ENCODE data around the gene LMO7. TPM values are rescaled to one million over a fixed set of nuclear protein-coding genes. Genes with fewer than 3 reads are reported as not detected.

The LMO7 gene
- total and polyA plus RNA-seq, 2 of the 13 experiments (the other 11 are each of a cell fraction or from before 2014, with no cell fraction given), result 34.0 to 121 TPM

GRCh38 chr13:75800545-75800944 lies 164.4 kb downstream of the LMO7 start (continued):
- TF ChIP-seq FOXO4 (CRISPR knock-in tag; conservative IDR thresholded peaks at IDR 0.05) (no peak), RBM22 (optimal IDR thresholded peaks at IDR 0.05; ENCODE audit: low read length) (peak; percentile 32), FOSL1 (CRISPR knock-in tag; IDR thresholded peaks at IDR 0.05; ENCODE audit: borderline replicate concordance) (no peak), ZNF235 (CRISPR knock-in tag; IDR thresholded peaks at IDR 0.05; ENCODE audit: borderline replicate concordance) (no peak), ZNF251 (CRISPR knock-in tag; IDR thresholded peaks at IDR 0.05) (no peak)

GRCh38 chr13:75801388-75801945 lies 165.3 kb downstream of the LMO7 start:
- H3K9ac ChIP-seq (ENCODE audit: insufficient read depth, low read depth, low read length), result no peak overlapping the region
- 96% methylated on average over 5 of the region's 5 CpGs for WGBS (ENCODE audit: low lambda C conversion rate)
- in situ Hi-C loops (cut with HindIII; ENCODE audit: extremely low pct_ligation_motif_present, low pct_unique_long_range_greater_than_20kb), result no loop called here
- CTCF ChIA-PET (ENCODE audit: low intra/inter-chr PET ratio, low total read pairs), result no interaction called here
- H3K36me3 ChIP-seq (replicated peaks in 1 of 2; ENCODE audit: control insufficient read depth in 1 of 2, insufficient read depth in 2 of 2, low read length in 2 of 2), result peaks cover 24 to 89% of the 10 kb centered on the region in 2 experiments
- no TSS peak for BruUV-seq (replicated peaks)
- no peak overlapping the region for H3K4me3 ChIP-seq (replicated peaks in 1 of 3; ENCODE audit: insufficient read depth in 1 of 3, low read depth in 2 of 3, low read length in 3 of 3)
- peaks cover 5% of the 10 kb centered on the region for H3K79me2 ChIP-seq (ENCODE audit: insufficient read depth, low read length)
- H2AFZ ChIP-seq (ENCODE audit: low read length), result no peak overlapping the region
- no peaks in the 10 kb centered on the region for H4K20me1 ChIP-seq (ENCODE audit: insufficient read depth, low read length)
- intact Hi-C loops (cut with micrococcal nuclease; ENCODE audit: unreplicated experiment), result no loop called here
- no peak overlapping the region for H3K27ac ChIP-seq (ENCODE audit: extremely low read length, insufficient read depth, low read length)
- H3K4me2 ChIP-seq (ENCODE audit: low read depth, low read length), result no peak overlapping the region
- peaks cover 21% of the 10 kb centered on the region for H3K4me1 ChIP-seq (ENCODE audit: insufficient read depth, low read length)
- no peaks in the 10 kb centered on the region for H3K27me3 ChIP-seq (ENCODE audit: control insufficient read depth in 1 of 2, insufficient read depth in 2 of 2, low read length in 2 of 2)
- FAIRE-seq, result no peak
- POLR2A ChIA-PET, result no interaction called here
- ATAC-seq, result no peak
- DNase-seq (ENCODE audit: low spot score), result no peak
- H3K9me3 ChIP-seq (ENCODE audit: low read length), result no peaks in the 10 kb centered on the region
- TF ChIP-seq ZGPAT (CRISPR knock-in tag; IDR thresholded peaks at IDR 0.05) (no peak), CBFB (CRISPR knock-in tag; IDR thresholded peaks at IDR 0.05) (no peak), GPBP1L1 (CRISPR knock-in tag; IDR thresholded peaks at IDR 0.05) (no peak), ZNF75D (CRISPR knock-in tag; IDR thresholded peaks at IDR 0.05; ENCODE audit: borderline replicate concordance) (no peak), SIX4 (CRISPR knock-in tag; IDR thresholded peaks at IDR 0.05) (no peak), ZNF639 (CRISPR knock-in tag; conservative IDR thresholded peaks at IDR 0.05) (no peak), HCFC1 (IDR thresholded peaks at IDR 0.05; ENCODE audit: low read depth, low read length) (no peak), HIC2 (CRISPR knock-in tag; IDR thresholded peaks at IDR 0.05; ENCODE audit: low read depth) (no peak), NPAS2 (CRISPR knock-in tag; IDR thresholded peaks at IDR 0.05; ENCODE audit: borderline replicate concordance) (no peak), PREB (CRISPR knock-in tag; IDR thresholded peaks at IDR 0.05) (no peak)

Measured in HepG2 (cell line).